Mesodermal cell (in vitro differentiated cells): Measurements from ENCODE around the gene NET1.

Source experiments
- H3K27ac ChIP-seq: 2 replicates; pipeline ENCODE4 v1.7.0; 2013; ENCODE audit warnings: mild to moderate bottlenecking, low read depth, low read length, moderate library complexity; ENCODE audit not compliant: severe bottlenecking
- H3K36me3 ChIP-seq: 2 replicates; pipeline ENCODE4 v1.7.1; 2013; ENCODE audit warnings: mild to moderate bottlenecking, low read length, moderate library complexity; ENCODE audit not compliant: control insufficient read depth, insufficient read depth
- H3K4me1 ChIP-seq: one replicate; pipeline ENCODE4 v1.7.1; 2013; ENCODE audit warnings: mild to moderate bottlenecking, low read length; ENCODE audit not compliant: insufficient read depth, control insufficient read depth, poor library complexity, severe bottlenecking
- H3K4me3 ChIP-seq: 2 replicates; pipeline ENCODE4 v1.7.0; 2013; ENCODE audit warnings: low read length, control low read depth, mild to moderate bottlenecking; ENCODE audit not compliant: insufficient read depth, poor library complexity, severe bottlenecking; ENCODE audit errors: extremely low read depth
- H3K9me3 ChIP-seq: 2 replicates; pipeline ENCODE4 v1.7.1; 2013; ENCODE audit warnings: mild to moderate bottlenecking, low read length, moderate library complexity; ENCODE audit not compliant: control insufficient read depth
- WGBS, 2 experiments: methylation state at CpG; one replicate each; pipeline ENCODE4 v1.1.5; 2013; ENCODE audit warnings: missing lambda C conversion rate in 2 of 2; ENCODE audit not compliant: insufficient coverage in 2 of 2; 5-methylcytosine and 5-hydroxymethylcytosine counted together

The NET1 gene

GRCh38 chr10:5496261-5497250 lies 84.2 kb downstream of the NET1 start:
- no peak overlapping the region for H3K27ac ChIP-seq
- peaks cover 4% of the 10 kb centered on the region for H3K9me3 ChIP-seq
- H3K4me1 ChIP-seq = no peaks in the 10 kb centered on the region
- H3K4me3 ChIP-seq = no peak overlapping the region
- H3K36me3 ChIP-seq = no peaks in the 10 kb centered on the region
- 94 to 95% methylated on average over 13 of the region's 25 CpGs for WGBS, 2 experiments

DNA sequence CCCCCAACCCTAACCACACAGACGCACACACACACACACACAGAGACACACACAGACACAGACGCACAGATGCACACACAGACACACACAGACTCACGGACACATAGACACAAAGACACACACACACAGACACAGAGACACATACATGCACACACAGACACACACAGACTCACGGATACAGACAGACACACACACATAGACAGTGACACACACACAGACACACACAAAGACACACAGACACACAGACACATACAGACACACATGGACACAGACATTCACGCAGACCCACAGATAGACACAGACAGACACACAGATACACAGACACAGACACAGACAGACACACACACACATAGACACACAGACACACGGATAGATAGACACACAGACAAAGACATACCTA lies 84.9 kb downstream of the NET1 start:
- H3K36me3 ChIP-seq = no peaks in the 10 kb centered on the region
- H3K27ac ChIP-seq = no peak overlapping the region
- 84 to 94% methylated on average over 5 to 6 of the region's 6 CpGs for WGBS, 2 experiments
- no peak overlapping the region for H3K4me3 ChIP-seq
- peaks cover 2% of the 10 kb centered on the region for H3K9me3 ChIP-seq
- H3K4me1 ChIP-seq = no peaks in the 10 kb centered on the region

DNA sequence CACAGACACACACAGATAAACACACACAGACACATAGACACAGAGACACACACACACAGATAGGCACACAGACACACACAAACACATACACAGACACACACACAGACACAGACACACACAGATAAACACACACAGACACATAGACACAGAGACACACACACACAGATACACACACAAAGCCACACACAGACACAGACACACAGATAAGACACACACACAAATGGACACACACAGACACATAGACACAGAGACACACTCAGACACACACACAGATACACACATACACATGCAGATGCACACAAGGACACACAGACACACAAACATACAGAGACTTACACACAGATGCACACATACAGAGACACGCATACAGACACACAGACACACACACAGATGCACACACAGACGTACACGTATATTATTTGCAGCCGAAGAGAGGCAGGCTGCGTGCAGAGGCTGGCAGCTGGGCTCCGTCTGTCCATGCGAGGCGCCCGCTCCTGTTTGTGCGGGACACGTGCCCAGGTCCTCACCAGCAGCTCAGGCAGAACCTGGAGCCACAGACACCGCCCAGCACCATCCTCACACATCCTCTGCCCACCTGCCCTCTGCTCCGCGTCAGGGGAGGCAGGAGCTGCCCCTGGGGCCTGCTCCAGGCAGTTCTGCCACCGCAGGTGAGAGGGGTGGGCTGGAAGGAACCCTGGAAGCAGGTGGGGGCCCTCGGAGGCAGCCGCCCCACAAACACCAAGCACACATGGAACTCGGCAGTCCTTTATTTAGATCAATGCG lies 85.8 kb downstream of the NET1 start:
- 90 to 91% methylated on average over 11 to 13 of the region's 19 CpGs for WGBS, 2 experiments
- no peak overlapping the region for H3K27ac ChIP-seq
- no peaks in the 10 kb centered on the region for H3K4me1 ChIP-seq

GRCh38 chr10:5498791-5499492 lies 86.6 kb downstream of the NET1 start:
- 92 to 94% methylated on average over 50 to 61 of the region's 61 CpGs for WGBS, 2 experiments
- H3K4me3 ChIP-seq = no peak overlapping the region
- H3K27ac ChIP-seq = no peak overlapping the region
- no peaks in the 10 kb centered on the region for H3K4me1 ChIP-seq
- H3K36me3 ChIP-seq = no peaks in the 10 kb centered on the region
- no peaks in the 10 kb centered on the region for H3K9me3 ChIP-seq

More for the DNA sequence above, 85.8 kb downstream of the NET1 start:
- Histone ChIP-seq H3K9me3 (no peaks in the 10 kb centered on the region), H3K36me3 (no peaks in the 10 kb centered on the region), H3K4me3 (no peak overlapping the region)

- no peak within 1 kb of the TSS for H3K4me3 ChIP-seq
- no peaks in the 10 kb centered on the region for H3K9me3 ChIP-seq
- no peaks in the 10 kb centered on the region for H3K36me3 ChIP-seq
- 87 to 93% methylated on average over 6 to 7 of the region's 10 CpGs for WGBS, 2 experiments
- H3K4me1 ChIP-seq = no peaks in the 10 kb centered on the region
- H3K27ac ChIP-seq = no peak within 1 kb of the TSS
These were observed 87.3 kb downstream of the NET1 start, which contains the start of gene CALML5 for GRCh38 chr10:5499493-5500140. Gene CALML5, minus strand, starts transcription at chr10:5499570. Its CDS starts 132 bp downstream, at chr10:5499438.

- Histone ChIP-seq H3K9me3 (no peaks in the 10 kb centered on the region), H3K4me3 (no peak overlapping the region), H3K4me1 (no peaks in the 10 kb centered on the region), H3K36me3 (no peaks in the 10 kb centered on the region), H3K27ac (no peak overlapping the region)
- WGBS, 2 experiments = 91 to 98% methylated on average over 5 of the region's 7 CpGs
These were observed 87.9 kb downstream of the NET1 start for GRCh38 chr10:5500162-5500670.

- H3K36me3 ChIP-seq = no peaks in the 10 kb centered on the region
- H3K9me3 ChIP-seq = no peaks in the 10 kb centered on the region
- H3K27ac ChIP-seq = no peak overlapping the region
- H3K4me1 ChIP-seq = no peaks in the 10 kb centered on the region
- 81 to 84% methylated on average over 3 to 5 of the region's 5 CpGs for WGBS, 2 experiments
- H3K4me3 ChIP-seq = no peak overlapping the region
These were observed 88.6 kb downstream of the NET1 start for GRCh38 chr10:5500910-5501309.

DNA sequence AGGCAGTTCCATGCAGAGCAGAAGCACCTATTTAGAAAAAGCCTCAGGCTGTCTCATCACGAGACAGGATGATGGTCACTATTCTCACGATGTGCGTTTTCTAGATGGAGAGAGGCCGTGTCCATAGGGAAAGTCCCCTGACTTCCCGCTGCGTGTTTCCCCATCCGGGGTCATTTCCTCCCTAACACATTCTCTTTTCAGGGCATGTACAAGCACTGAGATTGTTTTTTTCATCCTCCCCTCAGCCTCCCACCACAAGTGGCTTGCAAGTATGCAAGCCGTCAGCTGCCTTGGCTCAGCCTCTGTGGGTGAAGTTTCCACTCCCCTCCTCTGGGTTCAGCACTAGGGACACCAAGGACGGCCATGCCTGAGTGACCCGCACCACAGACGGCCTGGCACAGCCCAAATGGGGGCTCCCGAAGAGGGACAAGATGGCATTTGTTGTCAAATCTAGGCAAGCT lies 89.7 kb downstream of the NET1 start:
- Histone ChIP-seq H3K9me3 (no peaks in the 10 kb centered on the region), H3K36me3 (no peaks in the 10 kb centered on the region), H3K4me1 (peaks cover 4% of the 10 kb centered on the region), H3K4me3 (no peak overlapping the region), H3K27ac (no peak overlapping the region)
- WGBS, 2 experiments = 83 to 93% methylated on average over 12 of the region's 12 CpGs

GRCh38 chr10:5502571-5503476 lies 90.5 kb downstream of the NET1 start:
- 90% methylated on average over 8 to 11 of the region's 14 CpGs for WGBS, 2 experiments

More at GRCh38 chr10:5502571-5503476, 90.5 kb downstream of the NET1 start:
- no peaks in the 10 kb centered on the region for H3K36me3 ChIP-seq
- no peak overlapping the region for H3K27ac ChIP-seq
- peaks cover 4% of the 10 kb centered on the region for H3K4me1 ChIP-seq
- no peaks in the 10 kb centered on the region for H3K9me3 ChIP-seq
- no peak overlapping the region for H3K4me3 ChIP-seq
